Glutamatergic neuron (in vitro differentiated cells): Measurements from ENCODE around the gene TARS3. TPM values are rescaled to one million over a fixed set of nuclear protein-coding genes. Genes with fewer than 3 reads are reported as not detected.

ENCODE experiments used
- DNase-seq: peaks from one replicate; pipeline ENCODE4 v3.0.0; 2022
- H3K27ac Mint-ChIP-seq: one replicate; pipeline ENCODE4 v1.8.0; 2020; ENCODE audit warnings: mild to moderate bottlenecking, mixed read lengths, inconsistent platforms; ENCODE audit not compliant: unreplicated experiment
- H3K27me3 Mint-ChIP-seq: one replicate; pipeline ENCODE4 v1.8.0; 2020; ENCODE audit warnings: mild to moderate bottlenecking, moderate library complexity, mixed read lengths, inconsistent platforms; ENCODE audit not compliant: unreplicated experiment
- H3K36me3 Mint-ChIP-seq: one replicate; pipeline ENCODE4 v1.8.0; 2020; ENCODE audit warnings: mild to moderate bottlenecking, mixed read lengths, inconsistent platforms; ENCODE audit not compliant: unreplicated experiment
- H3K4me1 Mint-ChIP-seq: one replicate; pipeline ENCODE4 v1.8.0; 2020; ENCODE audit warnings: mild to moderate bottlenecking, low read depth, mixed read lengths, inconsistent platforms; ENCODE audit not compliant: unreplicated experiment
- H3K4me3 Mint-ChIP-seq: one replicate; pipeline ENCODE4 v1.8.0; 2020; ENCODE audit warnings: mild to moderate bottlenecking, mixed read lengths, inconsistent platforms; ENCODE audit not compliant: unreplicated experiment
- H3K9me3 Mint-ChIP-seq: one replicate; pipeline ENCODE4 v1.8.0; 2020; ENCODE audit warnings: mild to moderate bottlenecking, moderate library complexity, mixed read lengths, inconsistent platforms; ENCODE audit not compliant: unreplicated experiment
- total RNA-seq: library from RNA; stranded (reverse); fragmentation: NEBNext Ultra II Directional; extraction: Animal tissue kit (Norgen Biotek cat#: 25700); gene quantifications from one replicate; pipeline ENCODE4 v1.2.1, GENCODE V29; 2021; ENCODE audit not compliant: unreplicated experiment
- TF ChIP-seq, protein P1 (sequence below): fragments of 200-600 bp; sonication (generic); IDR thresholded peaks from one replicate; pipeline ENCODE4 v1.5.0; 2021; ENCODE audit not compliant: partially characterized antibody, unreplicated experiment

The TARS3 gene
- total RNA-seq, 1 donor from 2014 or later: 40.1 TPM

- peak within 1 kb of the TSS; percentile 99 for H3K27ac Mint-ChIP-seq
- peaks cover 16% of the 10 kb centered on the region for H3K4me1 Mint-ChIP-seq
- DNase-seq: peak; percentile 98
- H3K36me3 Mint-ChIP-seq: no peaks in the 10 kb centered on the region
- peaks cover 2% of the 10 kb centered on the region for H3K27me3 Mint-ChIP-seq
- TF ChIP-seq, protein P1, sequence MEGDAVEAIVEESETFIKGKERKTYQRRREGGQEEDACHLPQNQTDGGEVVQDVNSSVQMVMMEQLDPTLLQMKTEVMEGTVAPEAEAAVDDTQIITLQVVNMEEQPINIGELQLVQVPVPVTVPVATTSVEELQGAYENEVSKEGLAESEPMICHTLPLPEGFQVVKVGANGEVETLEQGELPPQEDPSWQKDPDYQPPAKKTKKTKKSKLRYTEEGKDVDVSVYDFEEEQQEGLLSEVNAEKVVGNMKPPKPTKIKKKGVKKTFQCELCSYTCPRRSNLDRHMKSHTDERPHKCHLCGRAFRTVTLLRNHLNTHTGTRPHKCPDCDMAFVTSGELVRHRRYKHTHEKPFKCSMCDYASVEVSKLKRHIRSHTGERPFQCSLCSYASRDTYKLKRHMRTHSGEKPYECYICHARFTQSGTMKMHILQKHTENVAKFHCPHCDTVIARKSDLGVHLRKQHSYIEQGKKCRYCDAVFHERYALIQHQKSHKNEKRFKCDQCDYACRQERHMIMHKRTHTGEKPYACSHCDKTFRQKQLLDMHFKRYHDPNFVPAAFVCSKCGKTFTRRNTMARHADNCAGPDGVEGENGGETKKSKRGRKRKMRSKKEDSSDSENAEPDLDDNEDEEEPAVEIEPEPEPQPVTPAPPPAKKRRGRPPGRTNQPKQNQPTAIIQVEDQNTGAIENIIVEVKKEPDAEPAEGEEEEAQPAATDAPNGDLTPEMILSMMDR: peak; percentile 88
- H3K9me3 Mint-ChIP-seq: peaks cover 6% of the 10 kb centered on the region
- peak within 1 kb of the TSS; percentile 100 for H3K4me3 Mint-ChIP-seq
Measured at GRCh38 chr15:101652098-101652785, 72.0 kb downstream of the TARS3 start, which contains the start of gene TM2D3. TSS of gene TM2D3 (minus strand) at chr15:101652381. CDS start at chr15:101652361, 20 bp downstream.

- H3K36me3 Mint-ChIP-seq: no peaks in the 10 kb centered on the region
- peaks cover 6% of the 10 kb centered on the region for H3K9me3 Mint-ChIP-seq
- H3K4me1 Mint-ChIP-seq: peaks cover 12% of the 10 kb centered on the region
- peak overlapping the region; percentile 99 for H3K27ac Mint-ChIP-seq
- H3K27me3 Mint-ChIP-seq: peaks cover 2% of the 10 kb centered on the region
- peak overlapping the region; percentile 100 for H3K4me3 Mint-ChIP-seq
- TF ChIP-seq, protein P1: no peak
- no peak for DNase-seq
Measured at GRCh38 chr15:101651554-101652097, 72.6 kb downstream of the TARS3 start.

DNA sequence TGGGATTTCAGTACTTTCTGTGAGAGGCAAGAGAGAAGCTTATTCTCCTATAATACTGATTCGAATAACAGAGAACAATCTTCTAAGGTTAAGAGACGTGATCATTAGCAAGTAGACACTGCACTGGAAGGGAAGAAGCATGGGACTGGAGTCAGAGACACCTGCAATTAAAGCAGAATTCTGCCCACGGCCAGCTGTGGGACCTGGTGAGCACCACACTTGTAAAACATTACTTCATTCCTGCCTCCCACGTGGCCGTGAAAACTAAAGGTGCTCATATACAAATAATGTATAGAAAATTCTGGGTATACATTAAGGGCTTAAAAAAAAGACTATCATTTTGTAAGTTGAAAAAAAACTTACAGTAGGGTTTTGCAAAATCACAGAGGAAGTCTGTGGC lies 74.1 kb downstream of the TARS3 start:
- Mint-ChIP-seq H3K27me3 (peaks cover 2% of the 10 kb centered on the region), H3K4me1 (peaks cover 12% of the 10 kb centered on the region), H3K36me3 (no peaks in the 10 kb centered on the region), H3K4me3 (peak overlapping the region; percentile 49), H3K9me3 (peaks cover 6% of the 10 kb centered on the region), H3K27ac (no peak overlapping the region)
- TF ChIP-seq, protein P1: no peak
- no peak for DNase-seq

DNA sequence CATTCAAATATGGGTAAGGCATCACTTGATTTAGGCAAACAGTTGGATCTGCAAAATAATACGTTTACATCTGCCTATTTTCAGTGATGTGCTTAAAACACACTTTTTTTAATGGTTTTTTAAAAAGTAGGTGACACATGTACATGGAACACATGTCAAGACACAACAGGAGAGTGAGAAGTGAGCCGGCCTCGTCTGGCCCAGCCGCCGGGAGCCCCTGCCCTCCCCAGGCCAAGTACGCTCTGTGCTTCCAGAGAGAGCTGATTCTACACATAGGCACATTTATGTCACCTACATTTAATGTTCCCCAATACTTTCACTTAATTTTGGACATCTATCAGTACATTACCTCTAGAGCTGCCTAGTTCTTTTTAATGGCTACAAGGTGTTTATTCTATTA lies 75.9 kb downstream of the TARS3 start:
- TF ChIP-seq, protein P1: no peak
- Mint-ChIP-seq H3K9me3 (peaks cover 6% of the 10 kb centered on the region), H3K4me3 (no peak overlapping the region), H3K36me3 (no peaks in the 10 kb centered on the region), H3K27me3 (peaks cover 2% of the 10 kb centered on the region), H3K27ac (no peak overlapping the region), H3K4me1 (peaks cover 11% of the 10 kb centered on the region)
- no peak for DNase-seq

GRCh38 chr15:101647251-101647650 lies 77.0 kb downstream of the TARS3 start:
- TF ChIP-seq, protein P1: no peak
- Mint-ChIP-seq H3K27me3 (no peaks in the 10 kb centered on the region), H3K4me3 (no peak overlapping the region), H3K36me3 (no peaks in the 10 kb centered on the region), H3K9me3 (peaks cover 6% of the 10 kb centered on the region), H3K27ac (no peak overlapping the region), H3K4me1 (peaks cover 16% of the 10 kb centered on the region)
- no peak for DNase-seq
